ENCODE data around the gene PLXNA2. TPM values are rescaled to one million over a fixed set of nuclear protein-coding genes. Genes with fewer than 3 reads are reported as not detected.

Gene PLXNA2
- total and polyA plus RNA-seq, 2 of the 8 experiments (the other 6 are each of a cell fraction or from before 2014, with no cell fraction given) = 0.33 to 1.5 TPM

DNA sequence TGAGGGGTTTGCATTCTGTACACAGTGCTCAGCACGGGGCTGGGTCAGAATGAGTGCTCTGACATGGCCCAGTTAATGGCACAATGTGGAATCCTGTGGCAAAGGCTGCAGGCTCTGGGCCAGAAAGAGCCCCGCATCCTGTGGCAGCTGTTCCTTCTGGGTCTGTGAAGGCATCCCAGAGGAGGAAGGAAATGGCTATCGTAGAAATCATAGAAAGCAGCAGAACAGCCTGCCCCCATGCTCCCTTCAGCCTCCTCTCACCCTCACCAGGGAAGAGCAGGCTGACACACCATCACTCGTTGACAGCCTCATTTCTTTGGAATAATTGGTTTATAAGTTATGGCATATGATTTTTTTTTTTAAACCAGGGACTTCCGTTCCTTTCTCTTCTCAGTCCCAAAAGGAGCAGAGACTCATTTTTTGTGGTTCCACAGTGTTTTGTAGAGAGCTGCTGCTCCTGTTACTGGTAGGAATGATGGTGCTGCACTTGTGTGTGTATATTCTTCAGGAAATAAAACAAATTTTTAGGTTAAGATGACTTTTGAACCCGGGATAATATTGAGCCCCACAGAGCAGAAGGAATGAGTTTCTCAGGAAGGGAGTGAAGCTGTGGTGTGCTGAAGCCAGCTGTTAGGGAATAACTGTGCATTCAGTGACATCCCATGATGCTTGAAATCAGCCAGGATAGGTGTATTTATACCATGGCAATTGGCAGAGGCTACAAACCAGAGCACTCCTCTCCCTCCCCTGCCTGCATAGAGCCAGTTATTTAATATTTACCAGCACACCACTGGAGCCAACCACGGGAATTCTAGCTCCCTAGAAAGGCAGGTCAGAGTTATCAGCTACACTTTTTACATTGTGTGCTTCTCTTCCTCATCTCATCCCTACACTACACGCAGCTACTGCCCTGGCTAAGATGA is 32.0 kb downstream of the PLXNA2 start:
- H2BK120ac ChIP-seq (replicated peaks; ENCODE audit: low read depth, low read length) = no peak overlapping the region
- no peak overlapping the region for H3K18ac ChIP-seq (ENCODE audit: extremely low read depth, low read length)
- H2BK5ac ChIP-seq (ENCODE audit: low read depth, low read length) = 0 out of 2 replicates have a peak overlapping the region, but pooled peaks have one; percentile 6
- H4K8ac ChIP-seq (ENCODE audit: extremely low read depth, insufficient read depth, low read length) = no peak overlapping the region
- H3K9me3 ChIP-seq (ENCODE audit: insufficient read depth in 2 of 2, low read depth in 1 of 2, low read length in 1 of 2) = no peaks in the 10 kb centered on the region
- H3K9ac ChIP-seq (replicated peaks in 1 of 4; ENCODE audit: extremely low read depth in 1 of 4, low read depth in 3 of 4, low read length in 3 of 4) = no peak overlapping the region
- no peak overlapping the region for H3K27ac ChIP-seq (ENCODE audit: low read depth, low read length)
- H4K20me1 ChIP-seq (replicated peaks in 1 of 2; ENCODE audit: control insufficient read depth in 1 of 2, insufficient read depth in 2 of 2, low read length in 2 of 2) = no peaks in the 10 kb centered on the region
- no peak overlapping the region for H2BK20ac ChIP-seq (ENCODE audit: low read length)
- CTCF ChIA-PET (ENCODE audit: partially characterized antibody) = interaction anchor here (0.8 to 3.8 kb wide), 14 partner anchors 9 to 230 kb away, joined by 3 to 22 read pairs (median 4); no protein-coding TSS in a partner anchor
- no peak for TF ChIP-seq PHF8 (conservative IDR thresholded peaks at IDR 0.05; ENCODE audit: low read depth, low read length)
- no peak for TF ChIP-seq SUZ12 (IDR thresholded peaks at IDR 0.05; ENCODE audit: low read length)
- no peak for TF ChIP-seq CTBP2 (IDR thresholded peaks at IDR 0.05; ENCODE audit: borderline replicate concordance, insufficient read depth, insufficient read length, low read length)
- TF ChIP-seq NANOG (IDR thresholded peaks at IDR 0.05; ENCODE audit: insufficient read depth, low read depth, low read length, poor library complexity, severe bottlenecking) = no peak
- TF ChIP-seq SIX5 (IDR thresholded peaks at IDR 0.05; ENCODE audit: low read depth, low read length) = no peak
- TF ChIP-seq CEBPB (IDR thresholded peaks at IDR 0.05; ENCODE audit: low read depth, low read length) = no peak
- no peak for TF ChIP-seq POLR2AphosphoS5 (IDR thresholded peaks at IDR 0.05; ENCODE audit: low read depth, low read length)
- no peak for TF ChIP-seq RFX5 (IDR thresholded peaks at IDR 0.05; ENCODE audit: borderline replicate concordance, low read depth, low read length)
- H3K4ac ChIP-seq (replicated peaks; ENCODE audit: insufficient read length, low read depth, low read length) = no peak overlapping the region
- H3K79me2 ChIP-seq (ENCODE audit: control insufficient read depth in 1 of 2, insufficient read depth in 2 of 2, low read length in 2 of 2) = no peaks in the 10 kb centered on the region
- FAIRE-seq (no peak), DNase-seq (ENCODE audit: low read depth in 1 of 2, low spot score in 2 of 2) (no peak)
- H3K4me3 ChIP-seq (ENCODE audit: extremely low read depth in 1 of 4, insufficient read depth in 2 of 4, low read depth in 3 of 4, low read length in 4 of 4) = no peak overlapping the region
- H3K79me1 ChIP-seq (ENCODE audit: low read depth, low read length) = no peaks in the 10 kb centered on the region
- H3K4me2 ChIP-seq (ENCODE audit: insufficient read depth in 1 of 2, low read depth in 2 of 2, low read length in 2 of 2) = no peak overlapping the region
- peaks cover 0 to 2% (median 0%) of the 10 kb centered on the region in 4 experiments; a peak in 1 of 7 replicates for H3K4me1 ChIP-seq (replicated peaks in 1 of 4; ENCODE audit: control insufficient read depth in 3 of 4, insufficient read depth in 4 of 4, low read length in 3 of 4)
- H4K91ac ChIP-seq (replicated peaks; ENCODE audit: insufficient read length, low read length) = no peak overlapping the region
- no peaks in the 10 kb centered on the region for H3K36me3 ChIP-seq (ENCODE audit: control insufficient read depth in 2 of 4, insufficient read depth in 4 of 4, low read length in 3 of 4)
- H2AK5ac ChIP-seq (ENCODE audit: low read depth, low read length) = no peak overlapping the region
- H2BK15ac ChIP-seq (ENCODE audit: low read length) = no peak overlapping the region
- no peak overlapping the region for H3K14ac ChIP-seq (ENCODE audit: insufficient read length)
- H3K27me3 ChIP-seq (replicated peaks in 1 of 4; ENCODE audit: control insufficient read depth in 3 of 4, extremely low read depth in 1 of 4, insufficient read depth in 3 of 4, low read length in 3 of 4) = no peaks in the 10 kb centered on the region
- H3K23ac ChIP-seq (ENCODE audit: insufficient read length) = no peak overlapping the region
- WGBS, 2 experiments (ENCODE audit: extremely low coverage in 1 of 2, insufficient coverage in 1 of 2, insufficient read length in 1 of 2, insufficient replicate concordance in 2 of 2, low coverage in 1 of 2, low lambda C conversion rate in 2 of 2, missing lambda C conversion rate in 1 of 2) = 84% methylated on average over 8 of the region's 8 CpGs; no CpG with 5 or more reads in 1 of the 2 experiments
- H2BK12ac ChIP-seq (ENCODE audit: low read depth, low read length) = no peak overlapping the region
- POLR2A ChIA-PET (ENCODE audit: partially characterized antibody) = no interaction called here
- H4K5ac ChIP-seq (ENCODE audit: insufficient read length, low read depth, low read length) = no peak overlapping the region
- no peak overlapping the region for H3K56ac ChIP-seq (replicated peaks; ENCODE audit: insufficient read length, low read depth, low read length)
- H2AFZ ChIP-seq (ENCODE audit: low read length) = no peak overlapping the region
- peaks cover 3% of the 10 kb centered on the region; the same call in 1 of the 2 replicates for H3K23me2 ChIP-seq (ENCODE audit: low read depth, low read length)
